Activated CD8-positive, alpha-beta memory T cell treated with anti-CD3 and anti-CD28 coated beads for 36 hours (primary cell): Measurements from ENCODE around the gene DVL1. TPM values are rescaled to one million over a fixed set of nuclear protein-coding genes. Genes with fewer than 3 reads are reported as not detected.

Experiments
- CTCF ChIA-PET: fragments of 350-600 bp; sonication (Branson Sonifier 250); formaldehyde crosslinking; loops from one replicate; lab custom pipeline; 2021; ENCODE audit warnings: antibody characterized with exemption; lab: Charles Lee
- POLR2A ChIA-PET: fragments of 350-600 bp; sonication (Branson Sonifier 250); formaldehyde crosslinking; loops from one replicate; lab custom pipeline; 2021; ENCODE audit warnings: antibody characterized with exemption; lab: Charles Lee
- total RNA-seq, 2 experiments: library from RNA; stranded (reverse); gene quantifications; one replicate each; pipeline ENCODE4 v1.2.3, GENCODE V29; 2021

The DVL1 gene
- total RNA-seq, 2 experiments from 2014 or later, result 43.8 to 45.2 TPM

DNA sequence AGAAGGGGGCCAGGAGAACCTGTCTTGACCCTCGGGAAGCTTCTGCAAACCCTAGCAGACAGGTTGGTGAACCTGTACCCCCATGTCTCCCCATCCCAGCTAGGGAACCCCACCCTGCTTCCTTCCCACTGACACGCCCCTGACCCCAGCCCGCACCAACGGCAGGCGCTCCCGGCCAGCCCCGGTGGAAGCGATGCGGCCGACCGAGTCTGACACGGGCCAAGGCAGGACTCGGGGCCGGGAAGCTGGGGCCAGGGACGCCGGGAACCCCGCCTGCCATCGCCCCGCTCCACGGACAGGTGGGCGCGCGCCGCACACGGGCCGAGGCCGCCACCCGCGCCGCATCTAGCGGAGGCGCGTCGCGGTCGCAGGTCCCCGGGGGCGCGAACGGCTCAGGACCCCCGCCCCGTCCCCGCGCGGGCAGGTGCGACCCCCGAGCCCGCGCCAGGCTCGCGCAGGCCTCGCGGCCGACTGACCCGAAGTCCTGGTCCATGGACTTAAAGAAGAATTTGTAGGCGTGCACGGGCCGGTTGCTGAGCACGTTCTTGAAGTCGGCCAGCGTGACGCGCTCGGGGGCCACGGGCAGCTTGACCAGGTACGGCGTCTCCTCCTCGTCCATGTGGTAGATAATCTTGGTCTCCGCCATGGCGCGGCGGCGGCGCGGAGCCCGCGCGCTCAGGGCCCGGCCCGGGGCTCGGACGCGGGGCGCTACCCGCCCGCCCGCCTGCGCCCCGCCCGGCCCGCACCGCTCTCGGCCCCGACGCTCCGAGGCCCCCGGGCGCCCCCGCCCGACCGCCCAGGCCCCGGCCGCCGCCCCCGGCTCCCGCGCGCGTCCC is 580 bp downstream of the DVL1 start:
- ChIA-PET POLR2A (interaction anchor here (1.0 kb wide), 1 partner anchor 157 kb away, joined by 3 read pairs; no protein-coding TSS in a partner anchor), CTCF (interaction anchor here (1.0 to 2.1 kb wide), 4 partner anchors 10 to 51 kb away, joined by 3 to 14 read pairs (median 5); partner anchors contain the start of genes AURKAIP1 and CCNL2)

DNA sequence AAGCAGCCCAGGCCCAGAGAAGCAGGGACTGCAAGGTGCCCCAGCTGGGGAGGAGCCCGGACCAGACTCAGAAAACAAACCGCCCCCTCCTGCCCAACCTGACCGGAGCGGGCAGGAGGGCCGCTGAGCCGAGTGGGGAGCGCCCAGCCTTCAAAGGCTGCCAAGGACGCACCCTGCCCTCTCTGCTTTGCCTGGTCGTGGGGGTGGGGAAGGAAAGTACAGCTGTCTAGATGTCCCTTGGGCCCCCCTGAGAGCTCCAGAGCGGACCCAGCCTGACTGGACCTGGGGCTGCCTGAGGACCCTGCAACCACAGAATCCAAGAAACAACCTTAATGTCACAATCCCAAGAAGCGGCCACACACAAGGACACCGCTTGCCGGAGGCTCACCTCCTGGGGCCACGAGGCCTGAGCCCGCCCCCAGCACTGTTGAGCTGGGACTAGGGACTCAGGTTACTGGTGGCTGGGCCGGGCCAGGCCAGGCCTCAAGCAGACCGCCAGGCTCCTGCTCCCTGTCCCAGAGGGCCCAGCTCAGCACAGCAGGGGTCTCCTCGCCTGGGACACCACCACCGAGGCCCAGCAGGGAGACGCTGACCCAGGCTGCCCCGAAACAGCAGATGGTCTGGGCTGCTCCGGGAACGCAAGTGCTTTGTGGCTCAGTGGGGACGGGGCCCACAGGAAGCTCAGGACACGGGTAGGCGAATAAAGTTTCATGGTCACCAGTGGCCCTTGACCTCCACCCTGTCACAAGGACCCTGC is 1.4 kb downstream of the DVL1 start:
- ChIA-PET POLR2A (interaction anchor here (0.6 to 1.0 kb wide), 2 partner anchors 158 to 210 kb away, joined by 3 to 6 read pairs; no protein-coding TSS in a partner anchor), CTCF (interaction anchor here (1.0 to 2.1 kb wide), 5 partner anchors 11 to 226 kb away, joined by 3 to 14 read pairs (median 3); partner anchors contain the start of genes AURKAIP1 and CCNL2)

GRCh38 chr1:1347026-1347595 is 2.1 kb downstream of the DVL1 start:
- CTCF ChIA-PET, result interaction anchor here (1.0 to 2.1 kb wide), 3 partner anchors 25 to 225 kb away, joined by 3 to 14 read pairs (median 3); partner anchors contain the start of gene CCNL2
- POLR2A ChIA-PET, result interaction anchor here (0.6 kb wide), 1 partner anchor 211 kb away, joined by 6 read pairs; no protein-coding TSS in a partner anchor

GRCh38 chr1:1346501-1346890 is 2.7 kb downstream of the DVL1 start:
- ChIA-PET POLR2A (no interaction called here), CTCF (interaction anchor here (1.6 kb wide), 1 partner anchor 224 kb away, joined by 3 read pairs; no protein-coding TSS in a partner anchor)

DNA sequence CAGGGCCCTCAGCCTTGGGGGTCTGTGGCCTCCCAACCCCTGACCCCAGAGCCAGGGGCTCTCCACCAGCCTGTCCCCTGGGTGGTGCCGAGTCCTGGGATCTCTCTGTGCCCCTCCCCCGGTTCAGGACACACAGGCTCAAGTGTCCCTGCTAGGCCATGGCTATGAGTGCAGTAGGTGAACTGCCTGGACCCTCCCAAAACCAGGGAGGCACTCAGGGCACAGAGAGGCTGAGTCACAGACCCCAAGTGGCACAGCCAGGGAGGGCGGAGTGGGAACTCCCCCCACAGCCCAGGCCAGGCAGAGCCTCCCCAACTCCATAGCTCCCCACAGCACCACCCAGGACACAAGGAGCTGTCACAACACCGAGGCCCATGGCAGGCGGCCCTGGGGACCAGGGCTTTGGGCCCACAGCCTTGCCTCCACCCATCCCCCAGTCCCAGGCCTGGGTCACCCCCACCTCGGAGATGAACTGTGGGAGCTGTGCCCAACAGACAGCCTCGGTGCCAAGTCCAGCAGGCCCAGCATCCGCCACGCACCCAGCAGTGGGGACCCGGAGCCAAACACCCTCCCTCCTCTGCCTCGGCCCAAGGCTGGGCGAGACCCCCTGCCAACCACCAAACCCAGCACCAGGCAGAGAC is 3.2 kb downstream of the DVL1 start:
- CTCF ChIA-PET, result no interaction called here
- POLR2A ChIA-PET, result no interaction called here

DNA sequence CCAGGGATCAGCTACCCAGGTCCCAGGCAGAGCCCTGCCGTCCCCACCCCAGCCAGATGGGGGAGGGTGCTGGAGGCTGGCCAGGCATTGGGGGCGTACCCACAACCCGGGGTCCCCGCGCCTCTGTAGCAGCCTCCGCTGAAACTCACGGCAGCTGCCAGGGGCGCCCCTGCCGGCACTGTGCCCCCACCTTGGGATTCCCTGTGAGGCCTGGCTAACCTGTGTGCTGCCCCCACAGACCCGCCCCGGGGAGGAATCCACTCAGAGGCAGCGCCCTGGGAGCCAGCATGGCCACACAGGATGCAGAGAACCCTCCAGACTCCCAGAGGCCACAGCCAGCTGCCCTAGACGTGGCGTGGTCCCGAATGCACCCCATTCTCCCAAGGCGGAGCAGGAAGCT is 3.8 kb downstream of the DVL1 start:
- CTCF ChIA-PET, result no interaction called here
- POLR2A ChIA-PET, result no interaction called here

- ChIA-PET CTCF (interaction anchor here (1.0 kb wide), 1 partner anchor 28 kb away, joined by 4 read pairs; no protein-coding TSS in a partner anchor), POLR2A (no interaction called here)
These were observed 4.4 kb downstream of the DVL1 start for GRCh38 chr1:1344655-1345361.

DNA sequence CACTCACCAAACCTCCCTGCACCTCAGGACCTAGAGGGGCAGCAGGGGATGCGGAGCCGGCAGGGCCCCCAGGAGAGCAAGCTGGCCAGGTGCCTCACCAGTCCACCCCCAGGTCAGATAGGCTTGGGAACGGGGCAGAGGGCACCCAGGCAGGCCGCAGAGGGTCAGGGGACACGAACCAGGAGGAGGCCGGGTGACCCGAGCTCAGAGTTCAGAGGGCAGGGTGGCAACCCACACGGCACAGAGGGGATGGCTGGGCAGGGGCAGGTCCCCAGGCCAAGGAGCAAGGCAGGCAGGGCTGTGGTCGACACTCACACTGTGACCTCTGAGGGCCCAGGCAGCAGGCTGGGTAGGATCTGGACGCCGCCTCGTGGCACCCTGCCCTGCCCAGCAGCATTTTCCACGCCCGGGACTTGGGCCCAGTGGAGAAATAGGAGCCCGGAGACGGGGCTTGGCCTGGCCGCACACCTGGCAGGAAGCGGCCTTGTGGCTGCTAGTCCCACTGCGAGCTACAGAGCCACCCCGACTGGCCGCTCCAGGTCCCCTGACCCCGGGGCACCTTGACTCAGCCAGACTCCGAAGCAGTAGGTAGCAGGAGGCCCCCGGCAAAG is 5.3 kb downstream of the DVL1 start:
- CTCF ChIA-PET, result interaction anchor here (1.0 kb wide), 1 partner anchor 29 kb away, joined by 4 read pairs; no protein-coding TSS in a partner anchor
- POLR2A ChIA-PET, result no interaction called here

DNA sequence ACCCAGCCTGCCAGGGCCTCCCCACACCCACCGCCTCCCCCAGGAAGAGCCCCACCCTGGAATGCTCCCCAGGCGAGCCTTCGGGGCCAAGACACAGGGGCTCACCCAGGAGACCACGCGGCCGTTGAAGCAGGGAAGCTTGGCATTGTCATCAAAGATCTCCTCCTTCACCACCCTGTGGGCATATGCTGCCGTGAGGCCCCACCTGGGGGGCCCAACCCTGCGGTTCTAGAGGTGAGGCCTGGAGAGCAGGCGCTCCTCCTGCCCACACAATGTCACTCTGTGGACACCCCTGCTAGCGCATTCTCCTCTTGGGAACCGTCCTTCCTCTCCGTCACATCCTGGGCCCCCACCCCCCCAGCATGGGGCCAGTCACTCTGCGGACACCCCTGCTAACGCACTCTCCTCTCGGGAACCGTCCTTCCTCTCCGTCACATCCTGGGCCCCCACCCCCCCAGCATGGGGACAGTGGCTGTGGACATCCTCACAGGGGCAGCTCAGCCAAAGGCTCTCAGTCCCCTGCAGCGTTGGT is 6.6 kb downstream of the DVL1 start:
- ChIA-PET CTCF (no interaction called here), POLR2A (no interaction called here)

DNA sequence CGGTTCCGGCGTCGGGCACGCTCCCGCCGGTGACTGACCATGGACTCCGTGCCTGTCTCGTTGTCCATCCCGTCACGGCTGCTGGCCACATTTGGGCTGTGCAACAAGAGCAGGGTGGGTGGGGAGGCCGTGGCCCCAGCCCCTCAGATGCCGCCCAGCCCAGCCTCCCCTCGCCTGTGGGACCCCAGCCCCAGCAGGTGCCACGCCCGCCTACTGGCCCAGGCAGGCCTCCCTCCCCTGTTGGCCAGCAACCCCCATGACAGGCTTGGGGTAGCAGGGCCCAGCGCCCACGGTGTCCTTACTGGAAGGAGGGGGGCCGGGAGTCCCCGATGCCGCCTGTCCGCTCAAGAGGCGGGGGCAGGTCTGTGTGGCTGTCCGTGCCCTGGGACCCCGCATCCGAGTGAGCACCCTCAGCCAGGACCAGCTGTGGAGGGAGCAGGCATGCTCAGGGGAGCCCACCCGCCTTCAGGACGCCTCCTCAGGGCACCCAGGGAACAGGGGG is 7.1 kb downstream of the DVL1 start:
- POLR2A ChIA-PET, result no interaction called here
- CTCF ChIA-PET, result no interaction called here

DNA sequence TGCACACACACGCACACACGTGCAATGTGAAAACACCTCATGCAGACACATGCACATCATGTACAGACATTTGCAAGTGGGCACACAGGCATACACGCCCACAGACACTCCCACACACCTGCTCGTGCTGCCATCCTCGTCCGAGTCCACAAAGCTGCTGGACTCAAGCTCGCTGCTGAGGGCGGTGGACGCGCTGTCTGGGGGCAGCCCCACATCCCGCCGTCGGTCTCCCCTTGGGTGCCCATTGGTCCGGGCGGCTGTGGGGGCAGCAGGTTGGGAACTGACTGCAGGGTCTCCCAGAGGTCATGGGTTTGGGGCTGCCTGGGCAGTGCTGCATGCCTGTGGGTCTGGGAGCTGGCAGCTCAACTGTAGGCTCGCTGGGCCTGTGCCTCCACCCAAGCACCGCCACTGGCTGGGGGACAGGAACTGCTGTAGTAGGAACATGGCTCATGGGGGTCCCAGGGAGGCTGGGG is 7.6 kb downstream of the DVL1 start:
- ChIA-PET CTCF (no interaction called here), POLR2A (no interaction called here)

GRCh38 chr1:1340791-1341548 is 8.2 kb downstream of the DVL1 start:
- POLR2A ChIA-PET, result no interaction called here
- CTCF ChIA-PET, result no interaction called here

- POLR2A ChIA-PET, result no interaction called here
- CTCF ChIA-PET, result no interaction called here
These were observed 9.0 kb downstream of the DVL1 start for GRCh38 chr1:1340185-1340584.

GRCh38 chr1:1338278-1338677 is 10.9 kb downstream of the DVL1 start:
- ChIA-PET CTCF (no interaction called here), POLR2A (no interaction called here)

- ChIA-PET POLR2A (no interaction called here), CTCF (no interaction called here)
These were observed 11.4 kb downstream of the DVL1 start for GRCh38 chr1:1337793-1338147.

DNA sequence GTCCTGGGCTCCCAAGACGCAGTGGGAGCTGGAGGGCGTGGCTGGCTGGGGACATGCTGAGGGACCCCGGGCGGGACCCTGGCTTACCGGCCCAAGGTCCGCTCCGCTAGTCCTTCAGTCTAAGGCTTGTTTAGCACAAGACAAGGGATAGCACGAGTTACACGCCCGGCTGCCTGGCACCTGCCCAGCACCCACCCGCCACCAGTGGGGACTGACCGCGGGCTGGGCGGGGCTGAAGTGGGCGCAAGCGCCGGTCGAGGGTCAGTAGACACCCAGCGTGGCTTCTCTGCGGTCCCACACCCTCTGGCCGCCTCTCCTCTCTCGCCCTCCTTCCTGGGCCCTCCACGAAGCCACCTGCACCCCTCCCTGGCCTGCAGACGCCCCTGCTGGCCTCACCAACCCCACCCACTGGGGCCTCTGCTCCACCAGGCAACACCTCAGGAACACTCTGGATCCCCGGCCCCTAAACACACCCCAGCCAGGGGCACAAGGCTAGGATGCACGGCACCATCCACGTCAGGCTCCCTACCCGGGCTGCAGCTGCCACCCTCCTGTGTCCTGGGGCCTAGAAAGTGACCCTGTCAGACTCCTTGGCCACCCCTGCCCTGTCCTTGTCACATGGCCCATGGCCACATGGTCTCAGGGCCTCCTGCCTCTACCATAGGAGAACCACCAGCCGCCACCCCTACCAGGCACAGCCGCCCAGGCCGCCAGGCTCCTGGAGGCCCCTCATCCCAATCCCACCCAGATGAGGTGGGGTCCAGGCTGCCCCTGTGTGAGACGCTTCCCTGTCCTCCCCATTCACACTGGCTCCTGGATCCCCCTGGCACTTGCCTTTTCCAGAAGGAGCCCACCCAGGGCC is 12.1 kb downstream of the DVL1 start:
- POLR2A ChIA-PET, result no interaction called here
- CTCF ChIA-PET, result no interaction called here
